ENCODE results near the gene PRLHR.

DNA sequence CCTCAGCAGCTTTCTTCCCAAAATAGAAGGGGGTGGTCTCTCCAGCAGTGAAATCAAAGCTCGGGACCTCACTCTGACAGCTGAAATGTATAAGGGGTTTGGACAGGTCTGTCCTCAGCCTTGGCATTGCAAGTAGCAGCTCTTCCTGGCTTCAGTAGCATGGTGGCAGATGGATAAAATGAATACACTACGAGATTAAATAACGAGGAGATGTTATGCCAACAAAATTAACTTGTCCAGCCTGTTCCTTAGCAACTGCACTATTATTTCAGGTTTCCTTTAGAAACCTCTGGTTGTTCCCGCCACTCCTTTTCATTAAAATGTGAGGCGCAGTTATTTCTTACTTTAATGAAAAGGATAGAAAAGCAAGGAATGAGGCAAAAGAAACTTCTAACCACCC is 24.9 kb downstream of the PRLHR start:
- TF ChIP-seq, protein P1, sequence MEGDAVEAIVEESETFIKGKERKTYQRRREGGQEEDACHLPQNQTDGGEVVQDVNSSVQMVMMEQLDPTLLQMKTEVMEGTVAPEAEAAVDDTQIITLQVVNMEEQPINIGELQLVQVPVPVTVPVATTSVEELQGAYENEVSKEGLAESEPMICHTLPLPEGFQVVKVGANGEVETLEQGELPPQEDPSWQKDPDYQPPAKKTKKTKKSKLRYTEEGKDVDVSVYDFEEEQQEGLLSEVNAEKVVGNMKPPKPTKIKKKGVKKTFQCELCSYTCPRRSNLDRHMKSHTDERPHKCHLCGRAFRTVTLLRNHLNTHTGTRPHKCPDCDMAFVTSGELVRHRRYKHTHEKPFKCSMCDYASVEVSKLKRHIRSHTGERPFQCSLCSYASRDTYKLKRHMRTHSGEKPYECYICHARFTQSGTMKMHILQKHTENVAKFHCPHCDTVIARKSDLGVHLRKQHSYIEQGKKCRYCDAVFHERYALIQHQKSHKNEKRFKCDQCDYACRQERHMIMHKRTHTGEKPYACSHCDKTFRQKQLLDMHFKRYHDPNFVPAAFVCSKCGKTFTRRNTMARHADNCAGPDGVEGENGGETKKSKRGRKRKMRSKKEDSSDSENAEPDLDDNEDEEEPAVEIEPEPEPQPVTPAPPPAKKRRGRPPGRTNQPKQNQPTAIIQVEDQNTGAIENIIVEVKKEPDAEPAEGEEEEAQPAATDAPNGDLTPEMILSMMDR (IDR thresholded peaks at IDR 0.05), result no peak
- TF ChIP-seq POLR2AphosphoS5 (IDR thresholded peaks at IDR 0.05), result no peak

All from breast epithelium (tissue), 3 donors.